ENCODE data around the gene S100A5. TPM values are rescaled to one million over a fixed set of nuclear protein-coding genes. Genes with fewer than 3 reads are reported as not detected.
"Not testable (repeated sequence)": the region's sequence is repeated elsewhere in the genome, so short reads cannot be mapped to it uniquely, and the experiment has no call there.

The S100A5 gene
- total RNA-seq, 1 donor from 2014 or later, result not detected

DNA sequence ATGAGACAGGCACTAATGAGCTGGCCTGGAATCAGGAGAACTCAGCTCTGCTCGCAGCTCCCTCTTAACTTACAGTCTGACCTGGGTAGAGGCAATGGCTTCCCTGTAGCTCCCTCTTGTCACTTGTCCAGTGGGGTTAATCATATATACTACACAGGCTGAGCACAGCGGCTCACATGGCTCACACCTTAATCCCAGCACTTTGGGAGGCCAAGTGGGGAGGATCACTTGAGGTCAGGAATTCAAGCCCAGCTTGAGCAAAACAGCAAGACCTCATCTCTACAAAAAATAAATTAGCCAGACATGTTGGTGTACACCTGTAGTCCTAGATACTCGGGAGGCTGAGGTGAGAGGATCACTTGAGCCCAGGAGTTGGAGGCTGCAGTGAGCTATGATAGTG, 9.1 kb downstream of the S100A5 start:
- Mint-ChIP-seq H3K36me3 (no peaks in the 10 kb centered on the region), H3K4me3 (no peak overlapping the region), H3K9me3 (peaks cover 5% of the 10 kb centered on the region), H3K27me3 (no peaks in the 10 kb centered on the region), H3K27ac (no peak overlapping the region), H3K4me1 (ENCODE audit: unreplicated experiment) (peaks cover 27% of the 10 kb centered on the region)
- no peak for DNase-seq (ENCODE audit: extremely low spot score, unreplicated experiment)
- TF ChIP-seq, protein P1, sequence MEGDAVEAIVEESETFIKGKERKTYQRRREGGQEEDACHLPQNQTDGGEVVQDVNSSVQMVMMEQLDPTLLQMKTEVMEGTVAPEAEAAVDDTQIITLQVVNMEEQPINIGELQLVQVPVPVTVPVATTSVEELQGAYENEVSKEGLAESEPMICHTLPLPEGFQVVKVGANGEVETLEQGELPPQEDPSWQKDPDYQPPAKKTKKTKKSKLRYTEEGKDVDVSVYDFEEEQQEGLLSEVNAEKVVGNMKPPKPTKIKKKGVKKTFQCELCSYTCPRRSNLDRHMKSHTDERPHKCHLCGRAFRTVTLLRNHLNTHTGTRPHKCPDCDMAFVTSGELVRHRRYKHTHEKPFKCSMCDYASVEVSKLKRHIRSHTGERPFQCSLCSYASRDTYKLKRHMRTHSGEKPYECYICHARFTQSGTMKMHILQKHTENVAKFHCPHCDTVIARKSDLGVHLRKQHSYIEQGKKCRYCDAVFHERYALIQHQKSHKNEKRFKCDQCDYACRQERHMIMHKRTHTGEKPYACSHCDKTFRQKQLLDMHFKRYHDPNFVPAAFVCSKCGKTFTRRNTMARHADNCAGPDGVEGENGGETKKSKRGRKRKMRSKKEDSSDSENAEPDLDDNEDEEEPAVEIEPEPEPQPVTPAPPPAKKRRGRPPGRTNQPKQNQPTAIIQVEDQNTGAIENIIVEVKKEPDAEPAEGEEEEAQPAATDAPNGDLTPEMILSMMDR (conservative IDR thresholded peaks at IDR 0.05), result no peak

DNA sequence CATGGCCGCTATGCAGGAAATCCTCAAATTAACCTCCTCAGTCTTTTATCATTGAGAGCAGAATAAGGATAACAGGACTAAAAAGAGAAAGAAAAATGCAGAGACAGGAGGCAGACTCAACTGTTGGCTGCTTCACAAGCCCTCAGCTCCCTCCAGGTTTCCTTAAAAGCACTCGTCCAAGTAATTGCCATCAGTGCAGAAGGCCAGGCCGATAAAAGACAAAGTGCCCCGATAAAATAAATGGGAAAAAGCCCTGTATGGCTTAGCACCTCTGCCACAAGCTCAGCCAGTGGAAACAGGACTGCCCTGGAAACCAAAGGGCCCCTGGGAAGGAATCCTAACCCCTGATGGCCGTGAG, 13.1 kb downstream of the S100A5 start:
- peaks cover 25% of the 10 kb centered on the region for H3K4me1 Mint-ChIP-seq (ENCODE audit: unreplicated experiment)
- H3K36me3 Mint-ChIP-seq, result no peaks in the 10 kb centered on the region

DNA sequence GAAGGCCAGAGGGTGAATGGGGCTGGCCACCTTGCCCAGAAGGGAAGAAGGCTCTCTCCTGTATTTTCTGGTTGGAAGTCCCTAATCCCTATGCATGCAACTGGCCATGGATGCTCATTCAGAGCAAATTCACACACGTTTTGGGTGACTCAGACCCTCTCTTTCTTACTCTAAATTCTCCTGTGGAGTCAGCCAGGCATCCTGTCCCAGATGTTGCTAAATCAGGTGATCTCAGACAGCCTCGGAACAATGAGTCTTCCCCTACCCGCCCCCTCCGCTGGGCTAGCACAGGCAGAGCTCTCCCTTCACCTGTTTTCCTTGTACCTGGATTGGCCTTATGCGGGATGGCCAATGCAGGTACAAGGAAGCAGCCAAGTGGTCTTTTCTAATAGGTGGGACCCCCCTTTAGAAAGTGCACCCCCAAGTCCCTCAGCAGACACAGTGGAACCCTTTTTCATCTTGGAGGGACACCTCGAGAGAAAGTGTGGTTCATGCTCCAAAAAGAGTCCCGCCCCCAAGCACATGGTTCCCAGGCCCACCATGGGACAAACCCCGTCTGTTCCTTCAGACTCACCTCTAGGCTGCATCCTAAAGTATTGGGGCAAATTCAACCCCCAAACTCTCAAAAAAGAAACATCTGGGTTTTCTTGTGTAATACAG, 13.6 kb downstream of the S100A5 start:
- Mint-ChIP-seq H3K4me3 (no peak overlapping the region), H3K27ac (peak overlapping the region; percentile 87), H3K36me3 (no peaks in the 10 kb centered on the region), H3K27me3 (no peaks in the 10 kb centered on the region), H3K9me3 (no peaks in the 10 kb centered on the region), H3K4me1 (ENCODE audit: unreplicated experiment) (peaks cover 20% of the 10 kb centered on the region)
- TF ChIP-seq, protein P1 (conservative IDR thresholded peaks at IDR 0.05), result no peak
- no peak for DNase-seq (ENCODE audit: extremely low spot score, unreplicated experiment)

More for the DNA sequence above, 13.1 kb downstream of the S100A5 start:
- H3K27me3 Mint-ChIP-seq, result no peaks in the 10 kb centered on the region
- no peaks in the 10 kb centered on the region for H3K9me3 Mint-ChIP-seq
- TF ChIP-seq, protein P1 (conservative IDR thresholded peaks at IDR 0.05), result no peak
- no peak for DNase-seq (ENCODE audit: extremely low spot score, unreplicated experiment)
- H3K4me3 Mint-ChIP-seq, result no peak overlapping the region
- H3K27ac Mint-ChIP-seq, result no peak overlapping the region

DNA sequence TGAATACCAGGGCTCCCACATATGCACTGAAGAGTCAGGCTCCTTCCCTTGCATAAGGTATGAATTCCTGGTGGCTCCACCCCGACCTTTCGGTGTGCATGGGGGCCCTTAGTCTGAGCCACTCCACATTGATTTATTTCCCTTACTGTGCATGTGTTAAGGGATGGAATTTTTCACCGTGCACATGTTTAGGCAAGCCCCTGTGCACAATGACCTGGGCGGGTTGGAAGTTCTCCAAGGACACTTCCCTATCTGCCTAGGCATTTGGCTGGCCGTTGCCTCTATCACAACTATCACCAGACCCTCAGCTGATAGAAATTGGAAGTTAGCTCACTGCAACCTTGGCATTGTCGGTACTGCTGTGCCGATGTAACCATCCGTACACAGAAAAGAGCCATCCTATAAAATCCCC, 14.6 kb downstream of the S100A5 start:
- Mint-ChIP-seq H3K27me3 (no peaks in the 10 kb centered on the region), H3K36me3 (no peaks in the 10 kb centered on the region), H3K9me3 (no peaks in the 10 kb centered on the region), H3K4me3 (no peak overlapping the region), H3K4me1 (ENCODE audit: unreplicated experiment) (peaks cover 20% of the 10 kb centered on the region), H3K27ac (peak overlapping the region; percentile 87)
- no peak for DNase-seq (ENCODE audit: extremely low spot score, unreplicated experiment)
- TF ChIP-seq, protein P1 (conservative IDR thresholded peaks at IDR 0.05), result no peak

DNA sequence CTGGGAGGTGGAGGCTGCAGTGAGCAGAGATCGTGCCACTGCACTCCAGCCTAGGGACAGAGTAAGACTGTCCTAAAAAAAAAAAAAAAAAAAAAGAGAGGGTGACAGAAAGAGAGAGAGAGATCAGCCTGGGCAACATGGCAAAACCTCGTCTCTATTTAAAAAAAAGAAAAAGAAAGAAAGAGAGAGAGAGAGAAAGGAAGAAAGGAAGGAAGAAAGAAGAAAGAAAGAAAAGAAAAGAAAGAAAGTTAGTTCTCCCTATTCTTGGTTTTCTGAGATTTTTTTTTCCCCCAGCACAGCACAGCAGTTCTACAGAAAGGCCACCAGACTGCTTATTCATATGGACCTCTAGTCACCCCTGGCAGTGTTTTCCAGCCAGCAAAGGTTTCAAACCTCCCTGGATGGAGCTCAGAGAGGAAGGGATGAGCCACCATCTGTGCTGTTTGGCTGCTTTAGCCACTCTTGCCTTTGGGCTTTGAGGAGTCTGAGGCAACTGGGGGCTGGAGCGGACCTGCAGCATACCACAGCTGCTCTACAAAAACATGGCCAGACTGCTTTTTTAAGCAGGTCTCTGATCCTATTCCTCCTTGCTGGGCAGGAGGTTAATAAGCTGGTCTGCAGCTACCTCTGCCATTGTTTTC, 15.5 kb downstream of the S100A5 start:
- Mint-ChIP-seq H3K27ac (peak overlapping the region; percentile 87), H3K27me3 (no peaks in the 10 kb centered on the region), H3K36me3 (no peaks in the 10 kb centered on the region), H3K9me3 (no peaks in the 10 kb centered on the region), H3K4me1 (ENCODE audit: unreplicated experiment) (peaks cover 30% of the 10 kb centered on the region), H3K4me3 (no peak overlapping the region)
- TF ChIP-seq, protein P1 (conservative IDR thresholded peaks at IDR 0.05), result no peak
- DNase-seq (ENCODE audit: extremely low spot score, unreplicated experiment), result no peak

DNA sequence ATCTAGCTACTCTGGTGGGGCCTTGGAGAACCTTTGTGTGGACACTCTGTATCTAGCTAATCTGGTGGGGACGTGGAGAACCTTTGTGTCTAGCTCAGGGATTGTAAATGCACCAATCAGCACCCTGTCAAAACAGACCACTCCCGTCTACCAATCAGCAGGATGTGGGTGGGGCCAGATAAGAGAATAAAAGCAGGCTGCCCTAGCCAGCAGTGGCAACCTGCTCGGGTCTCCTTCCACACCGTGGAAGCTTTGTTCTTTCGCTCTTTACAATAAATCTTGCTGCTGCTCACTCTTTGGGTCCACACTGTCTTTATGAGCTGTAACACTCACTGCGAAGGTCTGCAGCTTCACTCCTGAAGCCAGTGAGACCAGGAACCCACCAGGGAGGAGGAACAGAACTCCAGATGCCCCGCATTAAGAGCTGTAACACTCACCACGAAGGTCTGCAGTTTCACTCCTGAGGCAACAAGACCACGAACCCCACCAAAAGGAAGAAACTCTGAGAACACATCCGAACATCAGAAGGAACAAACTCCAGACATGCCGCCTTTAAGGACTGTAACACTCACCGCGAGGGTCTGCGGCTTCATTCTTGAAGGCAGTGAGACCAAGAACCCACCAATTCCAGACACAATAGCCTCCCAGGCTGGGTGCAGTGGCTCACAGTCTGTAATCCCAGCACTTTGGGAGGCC, 18.2 kb downstream of the S100A5 start:
- H3K27me3 Mint-ChIP-seq; H3K36me3 Mint-ChIP-seq; H3K9me3 Mint-ChIP-seq; H3K4me3 Mint-ChIP-seq; DNase-seq (ENCODE audit: extremely low spot score, unreplicated experiment); H3K27ac Mint-ChIP-seq: not testable (repeated sequence)
- H3K4me1 Mint-ChIP-seq (ENCODE audit: unreplicated experiment), result peaks cover 39% of the 10 kb centered on the region

DNA sequence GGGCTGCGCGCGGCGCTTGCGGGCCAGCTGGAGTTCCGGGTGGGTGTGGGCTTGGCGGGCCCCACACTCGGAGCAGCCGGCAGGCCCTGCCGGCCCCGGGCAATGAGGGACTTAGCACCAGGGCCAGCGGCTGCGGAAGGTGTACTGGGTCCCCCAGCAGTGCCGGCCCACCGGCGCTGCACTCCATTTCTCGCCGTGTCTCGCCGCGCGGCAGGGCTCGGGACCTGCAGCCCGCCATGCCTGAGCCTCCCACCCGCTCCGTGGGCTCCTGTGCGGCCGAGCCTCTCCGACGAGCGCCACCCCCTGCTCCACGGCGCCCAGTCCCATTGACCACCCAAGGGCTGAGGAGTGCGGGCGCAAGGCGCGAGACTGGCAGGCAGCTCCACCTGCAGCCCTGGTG, 18.9 kb downstream of the S100A5 start:
- not testable (repeated sequence) for H3K27me3 Mint-ChIP-seq, H3K36me3 Mint-ChIP-seq

More for the DNA sequence above, 18.9 kb downstream of the S100A5 start:
- DNase-seq (ENCODE audit: extremely low spot score, unreplicated experiment); H3K4me3 Mint-ChIP-seq; H3K27ac Mint-ChIP-seq; H3K9me3 Mint-ChIP-seq: not testable (repeated sequence)
- peaks cover 36% of the 10 kb centered on the region for H3K4me1 Mint-ChIP-seq (ENCODE audit: unreplicated experiment)

Measured in type B pancreatic cell (in vitro differentiated cells).